ENCODE data around the gene MAGI3.
"Not testable (repeated sequence)": the region's sequence is repeated elsewhere in the genome, so short reads cannot be mapped to it uniquely, and the experiment has no call there.

The MAGI3 gene

DNA sequence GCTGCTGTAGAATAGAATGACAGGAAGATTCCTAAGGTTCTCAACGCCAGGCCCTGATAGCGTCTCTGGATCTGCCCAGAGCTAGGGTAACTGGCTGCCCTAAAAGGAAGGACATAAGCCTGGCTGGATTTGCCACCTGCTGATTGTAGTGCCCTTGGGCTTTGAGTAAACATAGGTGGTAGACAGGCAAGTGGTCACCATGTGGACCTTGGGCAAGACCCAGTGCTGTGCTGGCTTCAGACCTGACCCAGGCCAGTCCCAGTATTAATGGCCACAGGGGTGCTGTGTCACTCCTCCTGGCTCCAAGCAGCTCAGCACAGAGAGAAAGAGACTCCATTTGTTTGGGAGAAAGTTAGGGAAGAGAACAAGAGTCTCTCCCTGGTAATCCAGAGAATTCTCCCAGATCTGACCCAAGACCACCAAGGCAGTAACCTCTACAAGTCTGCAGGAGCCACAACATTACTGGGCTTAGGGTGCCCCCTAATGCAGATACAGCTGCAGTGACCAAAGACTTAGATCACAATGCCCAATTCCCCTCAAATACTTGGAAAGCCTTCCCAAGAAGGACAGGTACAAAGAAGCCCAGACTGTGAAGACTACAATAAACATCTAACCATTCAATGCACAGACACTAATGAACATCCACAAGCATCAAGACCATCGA is 324.4 kb downstream of the MAGI3 start:
- TF ChIP-seq, protein P1, sequence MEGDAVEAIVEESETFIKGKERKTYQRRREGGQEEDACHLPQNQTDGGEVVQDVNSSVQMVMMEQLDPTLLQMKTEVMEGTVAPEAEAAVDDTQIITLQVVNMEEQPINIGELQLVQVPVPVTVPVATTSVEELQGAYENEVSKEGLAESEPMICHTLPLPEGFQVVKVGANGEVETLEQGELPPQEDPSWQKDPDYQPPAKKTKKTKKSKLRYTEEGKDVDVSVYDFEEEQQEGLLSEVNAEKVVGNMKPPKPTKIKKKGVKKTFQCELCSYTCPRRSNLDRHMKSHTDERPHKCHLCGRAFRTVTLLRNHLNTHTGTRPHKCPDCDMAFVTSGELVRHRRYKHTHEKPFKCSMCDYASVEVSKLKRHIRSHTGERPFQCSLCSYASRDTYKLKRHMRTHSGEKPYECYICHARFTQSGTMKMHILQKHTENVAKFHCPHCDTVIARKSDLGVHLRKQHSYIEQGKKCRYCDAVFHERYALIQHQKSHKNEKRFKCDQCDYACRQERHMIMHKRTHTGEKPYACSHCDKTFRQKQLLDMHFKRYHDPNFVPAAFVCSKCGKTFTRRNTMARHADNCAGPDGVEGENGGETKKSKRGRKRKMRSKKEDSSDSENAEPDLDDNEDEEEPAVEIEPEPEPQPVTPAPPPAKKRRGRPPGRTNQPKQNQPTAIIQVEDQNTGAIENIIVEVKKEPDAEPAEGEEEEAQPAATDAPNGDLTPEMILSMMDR (IDR thresholded peaks at IDR 0.05; ENCODE audit: control insufficient read depth, insufficient read depth, low read depth, low read length, missing control alignments), result no peak
- H3K4me3 ChIP-seq (ENCODE audit: control insufficient read depth, low read depth, low read length), result no peak overlapping the region

DNA sequence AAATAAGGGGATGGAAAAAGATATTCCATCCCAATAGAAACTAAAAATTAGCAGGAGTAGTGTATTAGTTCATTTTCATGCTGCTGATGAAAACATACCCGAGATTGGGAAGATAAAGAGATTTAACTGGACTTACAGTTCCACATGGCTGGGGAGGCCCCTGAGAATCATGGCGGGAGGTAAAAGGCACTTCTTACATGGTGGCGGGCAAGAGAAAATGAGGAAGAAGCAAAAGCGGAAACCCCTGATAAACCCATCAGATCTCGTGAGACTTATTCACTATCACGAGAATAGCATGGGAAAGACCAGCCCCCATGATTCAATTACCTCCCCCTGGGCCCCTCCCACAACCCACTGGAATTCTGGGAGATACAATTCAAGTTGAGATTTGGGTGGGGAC is 327.2 kb downstream of the MAGI3 start:
- not testable (repeated sequence) for DNase-seq (ENCODE audit: low read depth); H3K4me3 ChIP-seq (ENCODE audit: control insufficient read depth, low read depth, low read length)

More for the DNA sequence above, 324.4 kb downstream of the MAGI3 start:
- no peak for DNase-seq (ENCODE audit: low read depth)

DNA sequence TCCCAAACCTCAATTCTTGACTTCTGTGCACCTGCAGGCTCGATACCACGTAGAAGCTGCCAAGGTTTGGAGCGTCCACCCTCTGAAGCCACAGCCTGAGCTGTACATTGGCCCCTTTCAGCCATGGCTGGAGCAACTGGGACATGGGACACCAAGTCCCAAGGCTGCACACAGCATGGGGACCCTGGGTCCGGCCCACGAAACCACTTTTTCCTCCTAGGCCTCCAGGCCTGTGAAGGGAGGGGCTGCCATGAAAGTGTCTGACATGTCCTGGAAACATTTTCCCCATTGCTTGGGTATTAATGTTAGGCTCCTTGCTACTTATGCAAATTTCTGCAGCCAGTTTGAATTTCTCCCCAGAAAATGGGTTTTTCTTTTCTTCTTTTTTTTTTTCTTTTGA is 328.3 kb downstream of the MAGI3 start:
- not testable (repeated sequence) for H3K4me3 ChIP-seq (ENCODE audit: control insufficient read depth, low read depth, low read length)

DNA sequence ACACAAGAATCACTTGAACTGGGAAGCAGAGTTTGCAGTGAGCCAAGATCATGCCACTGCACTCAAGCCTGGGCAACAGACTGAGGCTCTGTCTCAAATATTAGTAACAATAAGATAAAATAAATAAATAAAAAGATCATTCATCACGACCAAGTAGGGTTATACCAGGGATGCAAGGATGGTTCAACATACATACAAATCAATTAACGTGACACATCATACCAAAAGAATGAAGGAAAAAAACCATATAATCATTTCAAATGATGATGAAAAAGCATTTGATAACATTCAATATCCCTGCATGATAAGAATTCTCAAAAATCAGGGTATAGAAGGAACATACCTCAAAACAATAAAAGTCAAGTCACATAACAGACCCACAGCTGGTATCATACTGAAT is 330.7 kb downstream of the MAGI3 start:
- no peak overlapping the region for H3K4me3 ChIP-seq (ENCODE audit: control insufficient read depth, low read depth, low read length)
- TF ChIP-seq, protein P1 (IDR thresholded peaks at IDR 0.05; ENCODE audit: control insufficient read depth, insufficient read depth, low read depth, low read length, missing control alignments), result no peak
- DNase-seq (ENCODE audit: low read depth), result no peak

More for the DNA sequence above, 328.3 kb downstream of the MAGI3 start:
- not testable (repeated sequence) for DNase-seq (ENCODE audit: low read depth)

GRCh38 chr1:113732802-113733201 is 342.5 kb downstream of the MAGI3 start:
- H3K4me3 ChIP-seq (ENCODE audit: control insufficient read depth, low read depth, low read length), result no peak overlapping the region
- no peak for DNase-seq (ENCODE audit: low read depth)
- TF ChIP-seq, protein P1 (IDR thresholded peaks at IDR 0.05; ENCODE audit: control insufficient read depth, insufficient read depth, low read depth, low read length, missing control alignments), result no peak

DNA sequence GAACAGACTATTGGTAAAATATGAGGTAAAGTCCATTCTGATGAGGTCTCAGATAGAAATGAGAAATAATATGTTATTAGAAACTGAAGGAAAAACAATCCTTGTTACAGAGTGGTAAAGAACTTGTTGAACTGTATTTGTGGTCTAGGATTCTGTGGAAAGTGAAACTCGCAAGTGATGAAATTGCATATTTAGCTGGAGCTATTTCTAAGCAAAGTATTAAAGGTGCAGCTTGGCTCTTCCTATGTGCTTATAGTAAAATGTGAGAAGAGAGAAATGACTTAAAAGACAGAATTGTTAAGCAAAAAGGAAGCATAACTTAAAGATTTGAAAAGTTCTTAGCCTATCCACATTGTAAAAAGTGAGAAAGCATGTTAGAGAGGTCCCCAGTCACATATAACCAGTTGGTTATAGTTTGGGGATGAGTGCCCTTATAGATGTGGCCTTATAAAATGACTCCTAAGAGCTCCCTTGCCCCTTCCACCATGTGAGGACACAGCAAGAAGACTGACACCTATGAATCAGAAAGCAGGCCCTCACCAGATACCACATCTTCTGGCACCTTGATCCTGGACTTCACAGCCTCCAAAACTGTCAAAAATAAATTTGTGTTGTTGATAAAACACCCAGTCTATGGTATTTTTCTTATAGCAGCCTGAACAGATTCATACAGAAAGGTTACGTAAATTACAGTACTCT is 344.2 kb downstream of the MAGI3 start:
- TF ChIP-seq, protein P1 (IDR thresholded peaks at IDR 0.05; ENCODE audit: control insufficient read depth, insufficient read depth, low read depth, low read length, missing control alignments), result no peak
- H3K4me3 ChIP-seq (ENCODE audit: control insufficient read depth, low read depth, low read length), result no peak overlapping the region
- no peak for DNase-seq (ENCODE audit: low read depth)
